ENCODE measurements around the gene FRS3. TPM values are rescaled to one million over a fixed set of nuclear protein-coding genes. Genes with fewer than 3 reads are reported as not detected.

FRS3 gene
- total and polyA plus RNA-seq, 12 donors = 0.30 to 21.2 (median 5.4) TPM

GRCh38 chr6:41720783-41721182, 58.9 kb downstream of the FRS3 start:
- Histone ChIP-seq H3K27ac (no peak overlapping the region), H3K4me1 (replicated peaks in 1 of 2) (peaks cover 32 to 50% of the 10 kb centered on the region in 2 donors), H3K36me3 (replicated peaks in 1 of 2) (no peaks in the 10 kb centered on the region), H3K9me3 (replicated peaks in 1 of 3) (no peaks in the 10 kb centered on the region), H3K4me3 (no peak overlapping the region), H3K27me3 (no peaks in the 10 kb centered on the region)
- TF ChIP-seq CTCF (IDR thresholded peaks at IDR 0.05) (no peak), POLR2A (IDR thresholded peaks at IDR 0.05) (no peak)
- 83 to 98% (median 94%) methylated on average over 2 of the region's 2 CpGs for whole genome bisulfite sequencing, 4 donors
- intact Hi-C loops (cut with DNase I) = no loop called here
- no peak for DNase-seq

- DNase-seq = no peak
- Histone ChIP-seq H3K27ac (no peak overlapping the region), H3K36me3 (replicated peaks in 1 of 2) (no peaks in the 10 kb centered on the region)
Observed at GRCh38 chr6:41720262-41720620, 59.5 kb downstream of the FRS3 start.

More at GRCh38 chr6:41720262-41720620, 59.5 kb downstream of the FRS3 start:
- H3K4me1 ChIP-seq (replicated peaks in 1 of 2) = peaks cover 32 to 50% of the 10 kb centered on the region in 2 donors
- intact Hi-C loops (cut with DNase I) = no loop called here
- no peak overlapping the region for H3K4me3 ChIP-seq
- H3K9me3 ChIP-seq (replicated peaks in 1 of 3) = no peaks in the 10 kb centered on the region
- no peaks in the 10 kb centered on the region for H3K27me3 ChIP-seq
- TF ChIP-seq POLR2A (IDR thresholded peaks at IDR 0.05) (no peak), CTCF (IDR thresholded peaks at IDR 0.05) (no peak)
- 63 to 83% (median 80%) methylated on average over 2 to 3 of the region's 3 CpGs for WGBS, 4 donors

Small RNA genes lying within 50 kb of the gene (small RNA-seq; reads per million reads assigned to genes)
- gene AL365205.2 (0 reads per million in 2 donors), gene AL365205.3 (0 reads per million in 2 donors)

Other genes with a start within 250 kb of the FRS3 start
- 10 to 100 TPM in 5 of 9 donors, 1 to 10 TPM in 4; 1.6 to 17.3 (median 12.7) TPM for gene FOXP4, start 233.5 kb downstream of the FRS3 start, total RNA-seq
- gene FOXP4, start 233.5 kb downstream of the FRS3 start, polyA plus RNA-seq = 10 to 100 TPM in 2 of 3 donors, 1 to 10 TPM in 1; 3.7 to 18.2 (median 10.0) TPM
- 10 to 100 TPM in 5 of 9 donors, 1 to 10 TPM in 4; 5.1 to 26.6 (median 11.3) TPM for gene MDFI, start 141.4 kb downstream of the FRS3 start, total RNA-seq
- gene MDFI, start 141.4 kb downstream of the FRS3 start, polyA plus RNA-seq = 10 to 100 TPM in 2 of 3 donors, under 1 TPM in 1; 0.44 to 12.8 (median 12.6) TPM
- gene TFEB, start 44.3 kb downstream of the FRS3 start, total RNA-seq = 10 to 100 TPM; 13.3 to 27.1 (median 20.3) TPM
- gene TFEB, start 44.3 kb downstream of the FRS3 start, polyA plus RNA-seq = 10 to 100 TPM in 2 of 3 donors, 1 to 10 TPM in 1; 2.1 to 47.2 (median 18.4) TPM
- gene PGC, start 32.5 kb downstream of the FRS3 start, total RNA-seq = 1 to 10 TPM in 1 of 9 donors, under 1 TPM in 1, not detected in 7; 0.57 to 1.2 TPM
- 1 to 10 TPM in 2 of 3 donors, not detected in 1; 1.1 to 1.6 TPM for gene PGC, start 32.5 kb downstream of the FRS3 start, polyA plus RNA-seq
- 1 to 10 TPM in 6 of 9 donors, under 1 TPM in 2, not detected in 1; 0.28 to 7.1 (median 3.8) TPM for gene PRICKLE4, start 882 bp upstream of the FRS3 start, total RNA-seq
- 1 to 10 TPM in 2 of 3 donors, not detected in 1; 3.6 to 5.3 TPM for gene PRICKLE4, start 882 bp upstream of the FRS3 start, polyA plus RNA-seq
- 100 to 1,000 TPM; 146 to 349 (median 225) TPM for gene TOMM6, start 7.8 kb upstream of the FRS3 start, total RNA-seq
- 100 to 1,000 TPM; 272 to 507 (median 343) TPM for gene TOMM6, start 7.8 kb upstream of the FRS3 start, polyA plus RNA-seq
- 1 to 10 TPM; 1.5 to 5.7 (median 3.6) TPM for gene USP49, start 115.5 kb upstream of the FRS3 start, total RNA-seq
- gene USP49, start 115.5 kb upstream of the FRS3 start, polyA plus RNA-seq = 1 to 10 TPM; 1.5 to 6.2 (median 2.2) TPM
- 10 to 100 TPM in 8 of 9 donors, 1 to 10 TPM in 1; 8.2 to 36.5 (median 23.7) TPM for gene MED20, start 141.2 kb upstream of the FRS3 start, total RNA-seq
- 10 to 100 TPM in 2 of 3 donors, 1 to 10 TPM in 1; 9.6 to 22.9 (median 12.5) TPM for gene MED20, start 141.2 kb upstream of the FRS3 start, polyA plus RNA-seq
- 10 to 100 TPM in 5 of 9 donors, 1 to 10 TPM in 4; 5.1 to 42.9 (median 14.5) TPM for gene BYSL, start 141.6 kb upstream of the FRS3 start, total RNA-seq
- 10 to 100 TPM; 15.4 to 24.5 (median 17.3) TPM for gene BYSL, start 141.6 kb upstream of the FRS3 start, polyA plus RNA-seq
- gene CCND3, start 161.9 kb upstream of the FRS3 start, total RNA-seq = 100 to 1,000 TPM in 8 of 9 donors, 10 to 100 TPM in 1; 85.9 to 309 (median 166) TPM
- gene CCND3, start 161.9 kb upstream of the FRS3 start, polyA plus RNA-seq = 100 to 1,000 TPM in 2 of 3 donors, 10 to 100 TPM in 1; 86.3 to 163 (median 135) TPM

All from adrenal gland (tissue), 12 donors.